Activated CD4-positive, alpha-beta T cell treated with anti-CD3 and anti-CD28 coated beads, Interleukin-2, amount 50 U/mL, for 48 hours (primary cell): ENCODE measurements around the gene KCNC1.

Experiments
- DNase-seq, 2 experiments: peaks; one replicate each; pipeline ENCODE4 v3.0.0-alpha.2; 2020

The KCNC1 gene

GRCh38 chr11:17760102-17761029, 25.8 kb downstream of the KCNC1 start:
- peak; percentile 17 to 40 for DNase-seq

GRCh38 chr11:17762309-17762974, 27.9 kb downstream of the KCNC1 start:
- DNase-seq, result no peak

DNA sequence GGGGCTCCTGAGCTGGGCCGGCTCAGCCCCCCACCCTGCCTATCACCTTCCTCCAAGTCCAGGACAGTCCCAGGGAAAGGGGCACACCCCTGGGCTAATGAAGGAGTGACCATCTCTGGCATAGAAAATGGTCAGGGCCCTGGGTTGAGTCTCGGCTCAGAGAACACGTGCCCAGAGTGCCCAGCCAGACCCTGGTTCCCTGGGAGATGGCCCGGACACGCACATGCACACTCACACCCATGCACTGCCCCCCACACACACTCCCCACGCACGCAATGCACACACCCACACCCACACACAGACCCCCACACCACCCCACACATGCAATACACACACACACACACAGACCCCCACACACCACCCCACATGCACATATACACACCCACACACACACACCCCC, 28.7 kb downstream of the KCNC1 start:
- no peak for DNase-seq

GRCh38 chr11:17763703-17764102, 29.1 kb downstream of the KCNC1 start:
- DNase-seq, result no peak

GRCh38 chr11:17764446-17765218, 30.1 kb downstream of the KCNC1 start:
- DNase-seq, result no peak

GRCh38 chr11:17765356-17766072, 30.9 kb downstream of the KCNC1 start:
- DNase-seq, result no peak

- DNase-seq, result no peak
Observed at GRCh38 chr11:17766073-17766359, 31.4 kb downstream of the KCNC1 start.

GRCh38 chr11:17766590-17766989, 32.0 kb downstream of the KCNC1 start:
- DNase-seq, result no peak

DNA sequence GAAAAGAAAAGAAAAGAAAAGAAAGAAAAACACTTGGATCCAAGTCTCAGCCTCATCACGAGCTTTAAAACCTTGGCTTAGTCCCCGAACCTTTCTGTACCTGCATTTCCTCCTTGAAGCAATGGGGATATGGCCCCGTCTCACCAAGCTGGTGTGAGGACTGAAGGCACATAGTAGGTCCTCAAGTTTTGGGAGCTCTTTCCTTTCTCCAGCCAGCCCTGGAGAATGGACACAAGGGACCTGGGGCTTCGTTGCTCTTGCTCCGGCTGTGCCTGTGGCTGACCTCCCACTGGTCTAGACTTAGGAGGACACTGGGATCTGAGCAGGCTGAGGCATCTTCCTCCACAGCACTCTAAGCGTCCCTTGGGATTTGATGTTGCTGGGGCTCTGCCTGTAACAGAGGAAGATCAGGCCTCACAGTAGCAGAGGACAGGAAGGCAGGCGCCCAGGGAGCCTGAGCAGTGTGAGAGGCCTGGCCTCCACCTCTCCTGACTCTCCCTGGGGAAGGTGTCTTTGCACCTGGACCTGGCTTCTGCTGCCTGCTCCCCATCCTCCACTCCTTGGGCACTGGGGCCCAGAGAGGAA, 32.8 kb downstream of the KCNC1 start:
- no peak for DNase-seq

DNA sequence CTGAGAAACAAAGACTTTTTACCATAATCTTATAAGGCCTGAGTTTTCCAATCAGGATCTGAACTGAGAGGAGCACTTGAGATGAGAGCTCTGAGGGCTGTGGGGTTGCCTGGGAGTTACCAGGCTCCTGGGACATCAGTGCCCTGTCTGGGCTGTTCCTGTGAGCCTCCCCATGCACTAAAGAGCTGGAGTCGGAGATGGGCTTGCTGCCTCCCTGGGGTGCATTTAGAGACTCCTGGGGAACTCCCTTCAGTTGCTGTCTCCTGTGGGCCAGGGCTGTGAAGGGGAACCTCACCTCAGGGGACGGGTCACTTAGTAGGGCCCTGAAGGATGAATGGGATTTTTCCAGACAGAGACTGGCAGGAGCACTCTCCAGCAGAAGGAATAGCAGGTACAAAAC, 33.3 kb downstream of the KCNC1 start:
- no peak for DNase-seq

DNA sequence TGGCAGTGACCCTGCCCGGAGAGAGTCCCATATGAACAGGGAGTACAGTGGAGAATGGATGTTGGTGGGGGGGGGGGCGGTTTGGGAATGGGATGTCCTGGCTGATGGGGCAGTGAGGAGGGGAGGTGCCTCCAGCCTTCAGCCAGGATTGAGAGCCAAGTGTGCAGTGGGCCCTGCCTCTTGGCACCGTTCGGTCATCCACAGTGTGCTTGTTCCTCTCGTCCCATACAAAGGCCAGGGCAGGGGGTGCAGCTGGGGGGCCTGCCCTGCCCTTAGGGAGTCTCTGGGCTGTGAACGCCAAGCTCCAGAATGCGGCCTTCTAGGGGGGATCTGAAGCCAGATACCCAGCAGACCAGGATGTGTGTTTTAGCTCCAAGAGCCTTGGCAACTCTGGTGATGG, 34.0 kb downstream of the KCNC1 start:
- DNase-seq, result no peak

- DNase-seq, result no peak
Observed at GRCh38 chr11:17769218-17769617, 34.6 kb downstream of the KCNC1 start.

GRCh38 chr11:17770048-17770652, 35.6 kb downstream of the KCNC1 start:
- no peak for DNase-seq

GRCh38 chr11:17770917-17771316, 36.3 kb downstream of the KCNC1 start:
- DNase-seq, result no peak

DNA sequence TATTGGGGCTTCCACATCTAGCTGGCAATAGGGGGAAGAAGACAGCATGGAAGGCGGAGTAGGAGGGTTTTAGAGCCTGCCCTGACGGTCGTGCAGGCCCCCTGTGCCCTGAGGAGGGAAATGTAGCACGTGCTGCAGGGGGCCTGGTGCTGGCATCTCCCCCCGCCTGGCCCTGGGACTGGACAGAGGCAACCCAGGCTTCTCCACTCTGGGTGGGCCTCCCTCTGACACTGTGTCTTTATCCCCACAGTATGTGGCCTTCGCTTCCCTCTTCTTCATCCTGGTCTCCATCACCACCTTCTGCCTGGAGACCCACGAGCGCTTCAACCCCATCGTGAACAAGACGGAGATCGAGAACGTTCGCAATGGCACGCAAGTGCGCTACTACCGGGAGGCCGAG, 36.8 kb downstream of the KCNC1 start:
- DNase-seq, result no peak

DNA sequence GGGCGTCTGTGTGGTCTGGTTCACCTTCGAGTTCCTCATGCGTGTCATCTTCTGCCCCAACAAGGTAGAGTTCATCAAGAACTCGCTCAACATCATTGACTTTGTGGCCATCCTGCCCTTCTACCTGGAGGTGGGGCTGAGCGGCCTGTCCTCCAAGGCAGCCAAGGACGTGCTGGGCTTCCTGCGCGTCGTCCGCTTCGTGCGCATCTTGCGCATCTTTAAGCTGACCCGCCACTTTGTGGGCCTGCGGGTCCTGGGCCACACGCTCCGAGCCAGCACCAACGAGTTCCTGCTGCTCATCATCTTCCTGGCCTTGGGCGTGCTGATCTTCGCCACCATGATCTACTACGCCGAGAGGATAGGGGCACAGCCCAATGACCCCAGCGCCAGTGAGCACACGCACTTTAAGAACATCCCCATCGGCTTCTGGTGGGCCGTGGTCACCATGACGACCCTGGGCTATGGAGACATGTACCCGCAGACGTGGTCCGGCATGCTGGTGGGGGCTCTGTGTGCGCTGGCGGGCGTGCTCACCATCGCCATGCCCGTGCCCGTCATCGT, 37.3 kb downstream of the KCNC1 start:
- DNase-seq, result no peak

GRCh38 chr11:17772704-17773600, 38.4 kb downstream of the KCNC1 start:
- no peak for DNase-seq

DNA sequence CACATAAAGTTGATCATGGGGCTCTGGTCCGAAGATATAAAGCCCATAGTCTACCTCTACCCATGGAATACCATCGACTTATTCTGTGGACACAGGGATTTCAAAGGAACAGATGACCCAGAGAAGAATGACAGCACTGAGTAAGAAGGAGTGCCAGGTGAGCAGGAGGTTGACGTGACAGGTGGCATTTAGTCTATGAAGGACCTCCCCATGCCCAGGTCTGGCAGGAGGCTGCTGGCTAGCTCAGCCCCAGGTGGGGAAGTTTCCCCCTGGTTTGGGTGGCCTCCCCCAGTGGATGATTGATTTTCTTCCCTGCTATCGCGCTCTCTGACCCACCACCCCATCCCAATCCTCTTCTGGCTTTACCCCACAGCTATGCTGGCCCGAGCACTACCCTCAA, 39.1 kb downstream of the KCNC1 start:
- DNase-seq, result no peak

DNA sequence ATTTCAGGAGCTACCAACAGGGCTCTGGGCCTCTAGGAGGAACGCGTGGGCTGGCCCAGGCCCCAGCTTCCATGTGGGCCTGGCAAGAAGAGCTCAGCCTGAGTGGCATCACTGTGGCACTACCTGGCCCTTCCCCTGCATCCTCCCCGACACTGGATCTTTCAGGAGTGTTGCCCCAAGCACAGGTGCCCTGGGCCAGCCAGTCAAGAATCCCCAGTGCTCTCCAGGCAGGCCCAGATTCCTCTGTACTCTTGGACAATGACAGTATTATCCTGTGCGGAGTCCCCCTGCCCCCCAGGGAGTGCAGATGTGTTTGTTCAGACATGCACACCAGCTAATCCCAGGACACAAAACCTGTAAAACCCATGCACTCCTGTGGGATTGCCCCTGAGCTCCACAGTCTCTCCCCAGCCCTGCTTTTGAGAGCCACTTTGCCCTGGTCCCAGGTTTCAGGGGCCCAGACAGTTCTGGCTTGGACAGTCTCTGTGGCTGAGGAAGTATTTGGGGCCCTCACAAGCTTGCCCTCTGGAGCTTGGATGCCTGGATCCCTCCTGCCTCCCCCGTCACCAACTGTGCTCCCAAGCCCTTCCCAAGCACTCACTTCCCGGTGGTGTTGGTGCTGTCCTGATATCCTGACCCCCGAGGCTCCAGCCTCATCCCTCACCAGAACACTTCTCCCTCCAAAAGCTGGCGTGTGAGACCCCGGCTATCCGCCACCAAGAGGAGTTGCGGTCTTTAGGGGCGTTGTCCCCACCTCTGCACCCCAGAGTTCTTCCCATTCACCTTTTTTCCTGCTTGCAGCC, 39.9 kb downstream of the KCNC1 start:
- DNase-seq, result no peak

GRCh38 chr11:17775035-17775348, 40.4 kb downstream of the KCNC1 start:
- no peak for DNase-seq
